Activated CD8-positive, alpha-beta memory T cell treated with anti-CD3 and anti-CD28 coated beads for 36 hours (primary cell): ENCODE results near the gene FGB. TPM values are rescaled to one million over a fixed set of nuclear protein-coding genes. Genes with fewer than 3 reads are reported as not detected.

Source experiments
- CTCF ChIA-PET: fragments of 350-600 bp; sonication (Branson Sonifier 250); formaldehyde crosslinking; loops from one replicate; lab custom pipeline; 2021; ENCODE audit warnings: antibody characterized with exemption; lab: Charles Lee
- POLR2A ChIA-PET: fragments of 350-600 bp; sonication (Branson Sonifier 250); formaldehyde crosslinking; loops from one replicate; lab custom pipeline; 2021; ENCODE audit warnings: antibody characterized with exemption; lab: Charles Lee
- total RNA-seq, 2 experiments: library from RNA; stranded (reverse); gene quantifications; one replicate each; pipeline ENCODE4 v1.2.3, GENCODE V29; 2021

FGB gene
- not detected for total RNA-seq

DNA sequence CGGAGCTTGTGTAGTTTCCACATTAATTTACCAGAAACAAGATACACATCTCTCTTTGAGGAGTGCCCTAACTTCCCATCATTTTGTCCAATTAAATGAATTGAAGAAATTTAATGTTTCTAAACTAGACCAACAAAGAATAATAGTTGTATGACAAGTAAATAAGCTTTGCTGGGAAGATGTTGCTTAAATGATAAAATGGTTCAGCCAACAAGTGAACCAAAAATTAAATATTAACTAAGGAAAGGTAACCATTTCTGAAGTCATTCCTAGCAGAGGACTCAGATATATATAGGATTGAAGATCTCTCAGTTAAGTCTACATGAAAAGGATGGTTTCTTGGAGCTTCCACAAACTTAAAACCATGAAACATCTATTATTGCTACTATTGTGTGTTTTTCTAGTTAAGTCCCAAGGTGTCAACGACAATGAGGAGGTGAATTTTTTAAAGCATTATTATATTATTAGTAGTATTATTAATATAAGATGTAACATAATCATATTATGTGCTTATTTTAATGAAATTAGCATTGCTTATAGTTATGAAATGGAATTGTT lies at the start of gene FGB:
FGB (plus strand) TSS at position 315 of the 558 bp plus-strand sequence; CDS start at position 323, 8 bp downstream.
- ChIA-PET POLR2A (no interaction called here), CTCF (no interaction called here)

DNA sequence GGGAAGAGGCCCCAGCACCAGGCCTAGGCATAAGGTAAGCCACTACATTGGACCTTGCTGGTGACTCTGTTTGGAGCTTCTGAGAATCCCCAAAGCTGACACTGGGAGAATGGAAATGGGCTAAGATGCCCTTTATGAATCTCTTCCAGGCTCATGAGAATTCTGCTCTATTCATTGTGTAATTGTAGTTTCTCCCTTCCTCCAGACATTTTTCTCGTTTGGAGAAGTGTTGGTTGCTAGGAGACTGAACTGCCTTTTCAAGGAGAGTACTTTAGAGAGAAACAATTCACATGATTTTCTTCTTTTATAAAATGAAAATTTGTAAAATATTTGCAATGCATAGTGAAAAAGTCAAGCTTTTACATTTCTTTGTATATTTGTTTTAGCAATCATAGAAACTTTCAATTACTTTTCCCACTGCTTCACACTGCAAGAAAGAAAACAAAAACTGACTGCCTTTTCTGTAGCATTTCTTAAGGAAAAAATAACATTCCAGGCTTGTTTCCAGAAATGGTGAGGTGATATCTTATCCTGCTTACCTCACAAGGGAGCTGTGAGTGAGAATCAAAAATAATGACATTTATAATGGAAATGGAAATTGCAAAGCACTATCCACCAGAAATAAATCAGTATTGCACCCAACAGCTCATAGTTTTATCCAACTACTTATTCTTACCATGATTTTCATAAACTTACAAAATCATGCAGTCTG lies 46.3 kb upstream of the FGB start:
- ChIA-PET CTCF (interaction anchor here (1.2 to 1.4 kb wide), 2 partner anchors 10 to 36 kb away, joined by 3 read pairs; no protein-coding TSS in a partner anchor), POLR2A (no interaction called here)

DNA sequence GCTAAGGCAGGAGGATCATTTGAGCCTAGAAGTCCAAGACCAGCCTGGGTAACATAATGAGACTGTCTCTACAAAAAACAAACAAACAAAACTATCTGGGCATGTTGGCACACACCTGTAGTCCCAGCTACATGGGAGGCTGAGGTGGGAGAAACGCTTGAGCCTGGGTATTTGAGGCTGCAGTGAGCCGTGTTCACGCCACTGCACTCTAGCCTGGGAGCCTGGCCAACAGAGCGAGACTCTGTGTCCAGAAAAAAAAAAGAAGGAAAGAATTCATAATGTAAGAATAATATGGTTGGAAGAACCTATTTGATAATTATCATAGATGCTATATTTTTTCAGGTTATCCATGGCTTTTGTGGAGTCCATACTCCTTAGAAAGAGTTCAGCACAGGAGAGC lies 45.2 kb upstream of the FGB start:
- CTCF ChIA-PET, result interaction anchor here (1.4 kb wide), 1 partner anchor 11 kb away, joined by 3 read pairs; no protein-coding TSS in a partner anchor
- POLR2A ChIA-PET, result no interaction called here

DNA sequence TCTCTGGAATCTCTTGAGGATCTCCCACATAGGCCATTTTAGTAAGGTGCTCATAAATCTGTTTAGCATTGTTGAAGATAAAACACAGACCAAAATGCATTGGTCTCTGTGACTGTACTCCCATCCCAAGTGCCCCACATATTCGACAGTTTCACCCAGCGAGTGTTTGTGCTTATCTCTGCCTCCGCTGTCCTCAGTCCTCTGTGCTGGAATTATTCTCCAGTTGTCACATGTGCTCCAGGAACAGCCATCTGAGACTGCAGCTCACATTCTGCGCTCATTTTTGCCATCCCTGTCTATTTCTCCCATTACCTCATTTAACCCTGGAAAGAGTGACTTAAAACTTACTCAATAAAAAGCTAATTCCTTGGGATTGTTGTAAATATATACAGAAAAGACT lies 43.6 kb upstream of the FGB start:
- ChIA-PET CTCF (interaction anchor here (1.0 kb wide), 1 partner anchor 10 kb away, joined by 3 read pairs; no protein-coding TSS in a partner anchor), POLR2A (no interaction called here)

DNA sequence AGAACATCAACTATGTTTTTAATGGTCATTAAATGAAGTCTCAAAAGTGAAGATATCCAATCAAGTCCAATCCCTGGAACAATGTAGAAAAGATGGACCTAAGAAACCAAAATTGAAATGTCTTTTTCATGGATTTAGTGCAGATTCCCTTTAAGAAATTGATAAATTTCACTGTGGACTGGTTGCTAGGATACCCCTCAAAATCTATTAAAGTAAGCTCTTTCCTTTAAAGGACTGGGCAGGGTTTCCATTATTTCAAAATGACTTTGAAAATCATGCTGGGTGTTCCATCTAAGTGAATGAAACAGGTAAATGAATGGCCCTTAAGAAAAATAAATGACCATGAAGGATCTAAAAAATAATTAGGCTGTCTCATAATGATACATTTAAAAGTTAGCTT lies 41.2 kb upstream of the FGB start:
- ChIA-PET POLR2A (no interaction called here), CTCF (no interaction called here)

DNA sequence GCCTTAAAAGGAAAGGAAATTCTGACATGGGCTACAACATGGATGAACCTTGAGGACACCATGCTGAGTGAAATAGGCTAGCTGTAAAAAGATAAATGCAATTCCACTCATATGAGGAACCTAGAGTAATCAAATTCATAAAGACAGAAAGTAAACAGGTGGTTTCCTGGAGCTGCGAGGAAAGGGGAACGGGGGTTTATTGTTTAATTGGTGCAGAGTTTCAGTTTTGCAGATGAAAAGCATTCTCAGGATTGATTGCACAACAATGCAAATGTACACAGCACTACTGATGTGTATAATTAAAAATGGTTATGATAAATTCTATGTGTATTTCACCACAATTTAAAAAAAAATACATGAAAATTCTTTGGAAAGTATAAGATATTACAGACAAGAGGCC lies 36.7 kb upstream of the FGB start:
- CTCF ChIA-PET, result no interaction called here
- POLR2A ChIA-PET, result no interaction called here

DNA sequence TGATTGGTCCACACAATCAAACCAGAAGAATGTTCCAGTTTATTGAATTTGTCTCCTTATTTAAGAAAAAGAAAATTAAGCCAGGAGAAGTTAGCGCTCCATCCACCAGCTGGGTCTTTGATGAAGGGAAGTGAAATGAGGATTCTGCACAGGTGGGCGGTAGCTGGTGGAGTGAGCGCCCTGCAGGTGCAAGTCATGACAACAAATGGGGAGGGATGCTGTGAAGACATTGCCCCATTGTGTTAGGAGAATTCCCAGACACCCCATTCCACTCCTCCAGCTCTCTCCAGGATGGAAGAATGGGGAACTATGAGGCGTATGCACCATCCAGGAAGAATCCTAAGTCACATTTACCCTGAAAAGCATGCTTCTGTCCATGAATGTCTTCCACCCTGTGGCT lies 35.5 kb upstream of the FGB start:
- CTCF ChIA-PET, result no interaction called here
- POLR2A ChIA-PET, result no interaction called here

DNA sequence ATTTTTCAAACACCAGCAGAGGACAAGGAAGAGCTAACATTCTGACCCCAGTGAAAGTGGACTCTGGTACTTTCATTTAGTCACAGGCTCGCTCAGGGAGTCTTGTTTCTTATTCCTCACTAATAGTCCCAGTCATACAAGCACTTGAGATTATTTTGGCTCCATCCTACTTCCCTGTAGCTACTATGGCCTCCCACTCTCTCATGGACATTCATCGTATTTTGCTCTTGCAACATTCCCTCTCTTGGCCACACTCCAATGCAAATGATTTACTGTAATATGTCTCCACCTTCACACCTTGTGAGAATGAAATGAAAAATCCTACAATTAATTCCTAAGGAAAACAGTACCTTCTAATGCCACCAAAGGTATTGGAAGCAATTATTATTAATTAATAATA lies 33.9 kb upstream of the FGB start:
- ChIA-PET POLR2A (no interaction called here), CTCF (no interaction called here)

DNA sequence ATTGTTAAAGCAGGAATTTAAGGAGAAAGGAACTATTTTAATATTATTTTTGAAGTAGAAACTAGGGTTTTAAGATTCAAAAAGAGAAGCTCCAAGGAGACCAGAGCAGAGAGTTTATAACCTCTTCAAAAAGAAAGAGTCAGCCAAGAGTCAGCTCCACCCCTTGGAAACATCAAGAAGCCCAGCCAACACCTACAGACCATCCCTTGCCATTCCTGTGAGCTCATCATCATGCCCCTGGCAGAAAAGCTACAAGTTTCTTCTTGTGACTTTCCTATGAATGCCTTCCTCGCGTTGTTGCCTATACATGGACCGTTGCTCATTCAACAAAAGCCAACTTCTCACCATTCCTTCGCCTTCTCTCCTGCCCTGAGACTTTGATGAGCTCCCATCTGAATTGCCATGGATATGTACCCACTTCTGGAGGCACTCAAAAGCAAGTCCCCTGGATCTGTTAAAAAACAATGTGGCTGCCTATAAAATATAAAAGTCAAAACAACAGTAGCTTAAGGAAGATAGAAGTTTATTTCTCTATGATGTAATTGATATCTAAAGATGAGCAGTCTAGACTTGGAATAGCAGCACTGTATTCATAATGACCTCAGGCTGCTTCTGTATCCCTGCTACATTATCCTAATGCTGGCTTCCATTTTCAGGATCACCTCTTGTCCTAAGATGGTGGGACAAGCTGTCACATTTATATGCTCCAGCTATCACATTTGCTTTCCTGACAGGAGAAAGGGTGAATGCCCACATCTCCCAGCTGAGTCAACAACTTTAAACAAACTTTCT lies 32.9 kb upstream of the FGB start:
- POLR2A ChIA-PET, result interaction anchor here (0.6 kb wide), 1 partner anchor 20 kb away, joined by 4 read pairs; no protein-coding TSS in a partner anchor
- CTCF ChIA-PET, result no interaction called here

DNA sequence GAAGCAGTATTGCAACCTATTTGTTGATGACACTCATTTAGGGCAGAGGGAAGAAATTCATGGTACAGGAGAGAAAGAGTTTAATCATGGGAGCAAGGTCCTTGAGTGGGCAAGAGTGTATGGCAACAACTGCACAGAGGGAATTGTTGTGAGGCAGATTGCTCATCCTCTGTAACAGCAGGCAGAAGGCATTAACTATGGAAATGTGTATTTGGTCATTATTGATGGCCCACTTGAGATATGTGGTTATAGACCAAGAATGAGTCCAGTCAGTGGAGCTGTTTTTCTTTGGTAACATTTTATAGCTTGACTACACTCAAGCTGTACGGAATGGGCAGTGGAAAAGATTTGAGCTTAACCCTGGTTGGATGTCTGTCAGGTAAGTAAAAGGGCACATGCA lies 28.5 kb upstream of the FGB start:
- ChIA-PET POLR2A (no interaction called here), CTCF (no interaction called here)

DNA sequence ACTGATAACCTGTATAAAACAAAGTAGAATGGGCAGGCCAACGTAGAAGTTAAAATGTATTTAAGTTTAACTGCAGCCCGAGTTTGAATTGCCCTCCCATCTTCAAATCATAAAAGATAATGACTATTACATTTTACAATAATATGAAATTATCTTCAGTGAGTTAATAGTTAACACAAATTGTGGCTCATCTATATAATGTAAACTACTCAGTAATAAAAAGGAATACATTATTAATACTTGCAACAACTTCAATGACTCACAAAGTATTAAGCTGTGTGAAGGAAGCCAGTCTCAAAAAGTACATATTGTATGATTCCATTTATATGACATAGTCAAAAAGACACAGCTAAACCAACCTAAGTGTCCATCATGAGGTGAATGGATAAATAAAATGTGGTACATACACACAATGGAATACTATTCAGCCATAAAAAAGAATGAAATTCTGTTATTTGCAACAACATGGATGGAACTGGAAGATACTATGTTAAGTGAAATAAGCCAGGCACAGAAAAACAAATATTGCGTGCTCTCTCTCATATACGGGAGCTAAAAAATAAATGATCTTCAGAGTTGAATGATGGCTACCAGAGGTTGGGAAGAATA lies 20.4 kb upstream of the FGB start:
- ChIA-PET POLR2A (no interaction called here), CTCF (no interaction called here)

DNA sequence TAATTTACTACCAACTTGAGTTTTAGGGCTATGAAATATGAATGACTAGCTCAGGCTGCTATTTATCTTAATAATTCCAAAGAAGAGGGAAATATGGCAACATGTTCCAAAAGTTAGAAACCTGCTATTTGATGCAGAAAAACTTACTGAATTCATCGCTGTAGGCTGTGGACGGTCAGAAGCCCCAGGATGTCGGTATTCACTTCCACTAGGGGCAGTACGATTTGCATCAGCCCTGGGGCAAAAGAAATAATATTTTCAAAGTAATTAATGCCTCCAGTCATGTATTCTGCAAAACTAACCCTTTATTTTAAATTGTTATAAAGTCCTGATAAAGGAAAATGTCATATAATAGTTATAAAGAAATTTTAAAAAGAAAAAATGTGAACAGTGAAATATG lies 17.1 kb upstream of the FGB start:
- POLR2A ChIA-PET, result no interaction called here

DNA sequence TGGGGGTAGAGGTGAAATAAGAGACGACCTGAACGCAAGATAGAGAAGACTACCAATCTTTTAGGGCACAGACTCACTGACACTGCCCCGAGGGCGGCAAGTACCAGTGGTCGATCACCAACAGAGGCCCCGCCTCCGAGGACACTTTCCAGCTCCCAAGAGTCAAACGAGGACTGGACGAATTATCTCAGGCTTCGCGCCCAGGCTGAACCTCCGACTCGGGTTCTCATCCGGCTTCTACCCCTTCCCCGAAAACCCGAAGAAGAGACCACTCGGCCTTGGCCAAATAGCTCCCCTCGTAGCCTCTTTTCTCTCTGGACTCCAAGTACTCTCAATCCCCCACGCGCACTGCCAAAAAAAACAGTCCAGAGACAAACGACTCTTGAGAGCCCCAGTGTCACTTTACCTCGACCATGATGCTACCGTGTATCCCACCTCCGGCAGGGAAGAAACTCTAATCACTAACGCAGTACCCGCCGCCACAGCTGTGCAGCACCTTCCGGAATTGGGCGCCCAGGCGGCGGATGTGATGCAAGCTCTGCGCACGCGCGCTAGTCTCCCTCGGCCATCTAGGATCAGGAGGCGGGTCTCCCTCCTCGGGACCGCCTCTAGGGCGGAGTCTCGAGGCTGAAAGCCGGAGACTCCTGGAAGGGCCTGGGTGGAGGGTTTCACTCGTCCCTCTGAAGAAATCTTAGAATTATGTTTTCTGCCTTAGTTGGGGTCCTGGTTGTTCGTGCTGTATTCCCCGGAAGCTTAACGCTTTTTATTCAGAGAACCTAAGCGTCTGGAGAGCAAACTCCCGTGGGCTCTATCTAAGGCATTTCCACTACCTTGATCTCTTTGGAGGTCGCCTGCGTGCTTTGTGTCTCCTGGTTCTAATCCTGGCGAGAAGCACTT lies 12.7 kb upstream of the FGB start, which contains the start of gene PLRG1:
PLRG1 (minus strand) TSS at position 507 of the 897 bp plus-strand sequence; CDS start at position 415, 92 bp downstream.
- POLR2A ChIA-PET, result interaction anchor here (0.6 kb wide), 2 partner anchors 20 to 827 kb away, joined by 3 to 4 read pairs; partner anchors contain the start of gene MAP9

More for the DNA sequence above, 17.1 kb upstream of the FGB start:
- CTCF ChIA-PET, result no interaction called here

DNA sequence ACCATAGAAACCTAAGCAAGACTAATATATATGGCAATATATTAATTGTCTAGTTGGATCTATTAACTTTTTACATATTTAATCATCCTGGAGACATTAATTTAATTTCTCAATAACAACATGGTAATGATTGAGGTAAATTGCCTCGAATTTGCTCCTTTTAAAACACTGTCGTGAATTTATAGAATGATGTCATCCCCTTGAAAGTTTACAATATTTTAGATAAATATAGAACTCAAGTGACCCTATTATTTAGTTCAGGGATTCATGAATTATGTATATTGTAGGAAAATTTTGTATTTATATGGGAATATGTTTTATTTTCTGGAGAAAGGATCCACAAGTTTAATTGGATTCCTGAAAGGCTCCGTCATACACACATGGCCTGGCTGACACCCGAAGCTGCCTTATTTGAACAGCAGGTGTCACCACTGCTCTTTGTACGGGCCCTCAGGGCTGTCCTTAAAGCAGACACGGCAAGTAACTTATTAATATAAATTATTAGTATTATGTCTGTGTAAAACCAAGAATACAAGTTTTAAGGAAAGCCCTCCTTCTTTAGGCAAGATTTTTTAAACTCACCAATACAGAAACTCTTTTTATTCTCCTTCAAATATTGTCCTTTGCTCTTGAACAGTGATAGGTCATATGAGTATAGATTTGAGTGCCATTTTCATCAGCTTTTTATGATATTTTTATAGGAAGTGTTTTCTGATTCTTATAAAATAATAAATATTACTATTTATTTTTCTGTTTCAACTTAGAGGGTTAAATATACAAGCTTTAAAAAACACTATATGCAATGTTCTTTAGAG lies 10.7 kb upstream of the FGB start:
- ChIA-PET CTCF (interaction anchor here (0.6 to 3.0 kb wide), 5 partner anchors 12 to 135 kb away, joined by 3 to 40 read pairs (median 3); partner anchors contain the start of gene FGG), POLR2A (no interaction called here)

More for the DNA sequence above, 12.7 kb upstream of the FGB start, which contains the start of gene PLRG1:
- CTCF ChIA-PET, result interaction anchor here (1.0 to 2.1 kb wide), 5 partner anchors 9 to 73 kb away, joined by 3 to 11 read pairs (median 6); no protein-coding TSS in a partner anchor

DNA sequence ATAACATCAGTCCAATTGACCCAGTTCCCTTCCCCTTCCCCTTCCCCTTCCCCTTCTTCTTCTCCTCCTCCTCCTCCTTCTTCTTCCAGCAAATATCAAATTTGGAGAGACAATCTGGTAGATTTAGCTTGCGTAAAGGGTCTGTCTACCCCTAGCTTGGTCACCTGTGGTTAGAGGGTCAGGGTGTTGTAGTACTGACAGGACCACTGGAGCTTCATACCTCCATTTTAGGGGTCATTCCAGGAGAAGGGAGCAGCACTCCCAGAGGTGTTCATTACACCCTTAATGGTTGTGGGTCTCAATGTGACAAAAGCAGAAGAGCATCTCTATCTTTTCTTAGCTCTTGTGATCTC lies 3.7 kb upstream of the FGB start:
- POLR2A ChIA-PET, result no interaction called here

DNA sequence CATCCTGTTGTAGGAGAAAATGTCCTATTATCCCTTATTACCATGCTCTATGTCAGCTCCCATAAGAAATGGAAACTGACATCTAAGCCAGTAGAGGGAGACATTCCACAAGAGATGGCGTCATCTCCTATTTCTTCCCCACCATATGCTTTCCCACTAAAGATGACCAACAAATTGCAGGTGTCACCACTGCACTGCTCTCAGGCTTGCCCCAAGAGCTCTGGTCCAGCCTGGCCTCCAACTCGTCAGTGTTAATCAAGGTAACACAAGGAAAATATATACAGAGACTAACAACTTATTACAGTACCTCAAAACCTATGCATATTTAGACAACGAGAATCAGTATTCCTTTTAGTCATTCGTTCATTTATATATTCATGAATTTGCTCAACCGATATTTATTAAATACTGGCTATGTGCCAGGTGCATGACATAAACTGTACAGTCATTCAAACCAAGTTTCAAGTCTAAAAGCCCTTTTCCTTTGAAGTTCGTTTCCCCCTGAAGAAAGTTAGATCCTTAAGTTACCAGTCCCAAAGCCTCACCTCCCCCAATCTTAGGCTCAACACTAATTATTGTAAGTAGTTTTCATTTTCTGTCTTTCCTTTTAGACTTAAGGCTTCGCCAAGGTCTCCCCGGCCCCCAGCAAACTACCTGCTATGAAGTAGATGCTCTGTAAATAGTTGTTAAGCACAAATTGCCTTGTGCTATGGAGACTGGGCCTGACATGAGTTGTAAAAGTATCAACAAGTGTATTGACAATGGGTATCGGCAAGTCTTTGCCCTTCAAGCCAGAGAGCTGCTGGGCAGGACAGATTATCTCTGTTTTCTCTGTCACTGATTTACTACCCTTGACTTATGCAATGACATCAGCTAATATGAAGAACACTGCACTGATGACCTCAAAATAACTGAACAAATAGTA lies 3.1 kb upstream of the FGB start:
- ChIA-PET POLR2A (no interaction called here), CTCF (interaction anchor here (0.6 to 2.1 kb wide), 5 partner anchors 10 to 78 kb away, joined by 3 to 9 read pairs (median 3); partner anchors contain the start of genes FGG and PLRG1)

More for the DNA sequence above, 3.7 kb upstream of the FGB start:
- CTCF ChIA-PET, result interaction anchor here (0.6 to 2.1 kb wide), 5 partner anchors 10 to 976 kb away, joined by 3 to 9 read pairs (median 5); partner anchors contain the start of genes FGG and PLRG1
